Urinary bladder (tissue), 4 donors: ENCODE measurements around the gene CCL3. TPM values are rescaled to one million over a fixed set of nuclear protein-coding genes. Genes with fewer than 3 reads are reported as not detected.

Experiments used
- DNase-seq: peaks from one replicate; pipeline ENCODE4 v3.0.0-alpha.2; 2015; ENCODE audit errors: extremely low spot score
- H3K27ac ChIP-seq: one replicate; pipeline ENCODE4 v1.5.1; 2013; ENCODE audit warnings: low read depth, mild to moderate bottlenecking, moderate library complexity
- H3K36me3 ChIP-seq: one replicate; pipeline ENCODE4 v1.6.1; 2013; ENCODE audit warnings: mild to moderate bottlenecking, moderate library complexity; ENCODE audit not compliant: insufficient read depth
- H3K4me1 ChIP-seq: one replicate; pipeline ENCODE4 v1.6.1; 2013; ENCODE audit warnings: mild to moderate bottlenecking, moderate library complexity; ENCODE audit not compliant: insufficient read depth
- H3K4me3 ChIP-seq: one replicate; pipeline ENCODE4 v1.5.1; 2013; ENCODE audit warnings: low read depth, low read length
- WGBS: extraction: QIAGEN DNeasy Blood & Tissue Kit; methylation state at CpG from one replicate; pipeline ENCODE4 v1.1.7; 2013; 5-methylcytosine and 5-hydroxymethylcytosine counted together
- polyA plus RNA-seq: library from polyadenylated mRNA; stranded (reverse); fragments of 200-250 nt; gene quantifications from one replicate; pipeline ENCODE4 v1.2.3, GENCODE V29; 2013
- small RNA-seq: library from RNA; depleted of rRNA; stranded (forward); fragments of <200 nt; gene quantifications from one replicate; pipeline ENCODE3, GENCODE V24; 2014
- total RNA-seq: library from RNA; depleted of rRNA; stranded (reverse); fragments of >200 nt; gene quantifications from one replicate; pipeline ENCODE4 v1.2.3, GENCODE V29; 2014
- donor health status: healthy with polysubstance abuse.
- donor health status: healthy.

The CCL3 gene
- total and polyA plus RNA-seq, 2 donors: 2.6 to 3.6 TPM

- no peak overlapping the region for H3K4me3 ChIP-seq
- no peak for DNase-seq
- no peaks in the 10 kb centered on the region for H3K36me3 ChIP-seq
- no peaks in the 10 kb centered on the region for H3K4me1 ChIP-seq
- 81% methylated on average over 6 of the region's 6 CpGs for WGBS
- no peak overlapping the region for H3K27ac ChIP-seq
Measured at GRCh38 chr17:36066365-36066985, 23.5 kb downstream of the CCL3 start.

GRCh38 chr17:36063786-36064541 lies 26.0 kb downstream of the CCL3 start, which contains the start of gene CCL18:
Gene CCL18 (plus strand): TSS chr17:36064272. CDS start chr17:36064343, 71 bp downstream.
- H3K4me1 ChIP-seq: no peaks in the 10 kb centered on the region
- H3K4me3 ChIP-seq: no peak within 1 kb of the TSS
- H3K36me3 ChIP-seq: no peaks in the 10 kb centered on the region
- DNase-seq: no peak
- no peak within 1 kb of the TSS for H3K27ac ChIP-seq
- 67% methylated on average over 5 of the region's 5 CpGs for WGBS

- no peaks in the 10 kb centered on the region for H3K4me1 ChIP-seq
- no peak for DNase-seq
- WGBS: 90% methylated on average over 2 of the region's 2 CpGs
- no peak overlapping the region for H3K4me3 ChIP-seq
- H3K27ac ChIP-seq: no peak overlapping the region
- no peaks in the 10 kb centered on the region for H3K36me3 ChIP-seq
Measured at GRCh38 chr17:36060816-36061215, 29.1 kb downstream of the CCL3 start.

GRCh38 chr17:36059406-36059805 lies 30.5 kb downstream of the CCL3 start:
- Histone ChIP-seq H3K4me1 (no peaks in the 10 kb centered on the region), H3K27ac (no peak overlapping the region), H3K4me3 (no peak overlapping the region), H3K36me3 (no peaks in the 10 kb centered on the region)
- 92% methylated on average over 7 of the region's 7 CpGs for WGBS
- no peak for DNase-seq

- Histone ChIP-seq H3K4me1 (no peaks in the 10 kb centered on the region), H3K36me3 (no peaks in the 10 kb centered on the region), H3K27ac (no peak overlapping the region), H3K4me3 (no peak overlapping the region)
- no peak for DNase-seq
Measured at GRCh38 chr17:36057911-36058310, 32.0 kb downstream of the CCL3 start.

GRCh38 chr17:36055921-36056520 lies 33.9 kb downstream of the CCL3 start:
- DNase-seq: no peak
- Histone ChIP-seq H3K4me3 (no peak overlapping the region), H3K36me3 (no peaks in the 10 kb centered on the region), H3K4me1 (no peaks in the 10 kb centered on the region), H3K27ac (no peak overlapping the region)
- WGBS: 76% methylated on average over 4 of the region's 4 CpGs

- H3K36me3 ChIP-seq: no peaks in the 10 kb centered on the region
- 88% methylated on average over 2 of the region's 2 CpGs for WGBS
- H3K4me3 ChIP-seq: no peak overlapping the region
- no peak for DNase-seq
- no peak overlapping the region for H3K27ac ChIP-seq
- H3K4me1 ChIP-seq: no peaks in the 10 kb centered on the region
Measured at GRCh38 chr17:36055171-36055570, 34.8 kb downstream of the CCL3 start.

- WGBS: 96% methylated on average over 2 of the region's 2 CpGs
- Histone ChIP-seq H3K4me3 (no peak overlapping the region), H3K36me3 (no peaks in the 10 kb centered on the region)
Measured at GRCh38 chr17:36049643-36050042, 40.3 kb downstream of the CCL3 start.

GRCh38 chr17:36048066-36048465 lies 41.9 kb downstream of the CCL3 start:
- DNase-seq: no peak
- Histone ChIP-seq H3K4me1 (no peaks in the 10 kb centered on the region), H3K4me3 (no peak overlapping the region), H3K27ac (no peak overlapping the region), H3K36me3 (no peaks in the 10 kb centered on the region)
- WGBS: 80% methylated on average over 2 of the region's 2 CpGs

More at GRCh38 chr17:36049643-36050042, 40.3 kb downstream of the CCL3 start:
- no peak overlapping the region for H3K27ac ChIP-seq
- DNase-seq: no peak
- no peaks in the 10 kb centered on the region for H3K4me1 ChIP-seq

Small RNA genes lying within 50 kb of the gene (small RNA-seq; reads per million reads assigned to genes)
- gene RN7SL301P: not detected

Other genes with a start within 250 kb of the CCL3 start
- not detected for gene HEATR9, start 221.3 kb downstream of the CCL3 start, total RNA-seq
- gene HEATR9, start 221.3 kb downstream of the CCL3 start, polyA plus RNA-seq: not detected
- 0.58 TPM for gene CCL5, start 209.8 kb downstream of the CCL3 start, total RNA-seq
- gene CCL5, start 209.8 kb downstream of the CCL3 start, polyA plus RNA-seq: 4.8 TPM
- gene RDM1, start 159.4 kb downstream of the CCL3 start, total RNA-seq: 1.2 TPM
- 0.14 TPM for gene RDM1, start 159.4 kb downstream of the CCL3 start, polyA plus RNA-seq
- gene LYZL6, start 146.4 kb downstream of the CCL3 start, total RNA-seq: not detected
- gene LYZL6, start 146.4 kb downstream of the CCL3 start, polyA plus RNA-seq: not detected
- 0.21 TPM for gene CCL16, start 108.6 kb downstream of the CCL3 start, total RNA-seq
- 0.29 TPM for gene CCL16, start 108.6 kb downstream of the CCL3 start, polyA plus RNA-seq
- 3.3 TPM for gene CCL14, start 103.4 kb downstream of the CCL3 start, total RNA-seq
- gene CCL14, start 103.4 kb downstream of the CCL3 start, polyA plus RNA-seq: 184 TPM
- gene CCL15, start 88.6 kb downstream of the CCL3 start, total RNA-seq: 6.2 TPM
- gene CCL15, start 88.6 kb downstream of the CCL3 start, polyA plus RNA-seq: 1.3 TPM
- gene CCL23, start 72.2 kb downstream of the CCL3 start, total RNA-seq: 0.85 TPM
- gene CCL23, start 72.2 kb downstream of the CCL3 start, polyA plus RNA-seq: 16.9 TPM
- not detected for gene CCL18, start 25.9 kb downstream of the CCL3 start, total RNA-seq
- gene CCL18, start 25.9 kb downstream of the CCL3 start, polyA plus RNA-seq: 1.5 TPM
- gene CCL4, start 13.7 kb upstream of the CCL3 start, total RNA-seq: 2.4 TPM
- 3.1 TPM for gene CCL4, start 13.7 kb upstream of the CCL3 start, polyA plus RNA-seq
- 2.1 TPM for gene TBC1D3B, start 86.5 kb upstream of the CCL3 start, total RNA-seq
- gene TBC1D3B, start 86.5 kb upstream of the CCL3 start, polyA plus RNA-seq: 2.1 TPM
- 0.69 TPM for gene CCL3L1, start 106.6 kb upstream of the CCL3 start, total RNA-seq
- 0.11 TPM for gene CCL3L1, start 106.6 kb upstream of the CCL3 start, polyA plus RNA-seq
- gene CCL4L2, start 120.9 kb upstream of the CCL3 start, total RNA-seq: 2.0 TPM
- gene CCL4L2, start 120.9 kb upstream of the CCL3 start, polyA plus RNA-seq: 0.25 TPM
- not detected for gene TBC1D3I, start 174.4 kb upstream of the CCL3 start, total RNA-seq
- gene TBC1D3I, start 174.4 kb upstream of the CCL3 start, polyA plus RNA-seq: not detected
- gene TBC1D3G, start 233.7 kb upstream of the CCL3 start, total RNA-seq: not detected
- gene TBC1D3G, start 233.7 kb upstream of the CCL3 start, polyA plus RNA-seq: not detected